ENCODE measurements around the gene MED12L.

Gene MED12L

GRCh38 chr3:151144016-151144415 is 58.6 kb downstream of the MED12L start:
- no peak for DNase-seq (ENCODE audit: low spot score)

- DNase-seq (ENCODE audit: low spot score), result no peak
These were observed 59.3 kb downstream of the MED12L start for GRCh38 chr3:151144760-151145159.

- peak; percentile 7 for DNase-seq (ENCODE audit: low spot score)
These were observed 60.2 kb downstream of the MED12L start for GRCh38 chr3:151145713-151146070.

GRCh38 chr3:151146071-151146730 is 60.7 kb downstream of the MED12L start:
- DNase-seq (ENCODE audit: low spot score), result peak; percentile 87

- DNase-seq (ENCODE audit: low spot score), result no peak
These were observed 61.2 kb downstream of the MED12L start for GRCh38 chr3:151146731-151147091.

GRCh38 chr3:151147299-151147698 is 61.8 kb downstream of the MED12L start:
- no peak for DNase-seq (ENCODE audit: low spot score)

- DNase-seq (ENCODE audit: low spot score), result no peak
These were observed 67.1 kb downstream of the MED12L start for GRCh38 chr3:151152455-151153079.

- DNase-seq (ENCODE audit: low spot score), result no peak
These were observed 69.1 kb downstream of the MED12L start for GRCh38 chr3:151154566-151154965.

- DNase-seq (ENCODE audit: low spot score), result no peak
These were observed 70.1 kb downstream of the MED12L start for GRCh38 chr3:151155409-151156128.

GRCh38 chr3:151156618-151157216 is 71.3 kb downstream of the MED12L start:
- peak; percentile 56 for DNase-seq (ENCODE audit: low spot score)

- no peak for DNase-seq (ENCODE audit: low spot score)
These were observed 74.3 kb downstream of the MED12L start for GRCh38 chr3:151159806-151160205.

- DNase-seq (ENCODE audit: low spot score), result no peak
These were observed 79.8 kb downstream of the MED12L start for GRCh38 chr3:151165226-151165625.

GRCh38 chr3:151166161-151166560 is 80.7 kb downstream of the MED12L start:
- DNase-seq (ENCODE audit: low spot score), result no peak

GRCh38 chr3:151168269-151169094 is 83.0 kb downstream of the MED12L start:
- DNase-seq (ENCODE audit: low spot score), result peak; percentile 62

- peak; percentile 43 for DNase-seq (ENCODE audit: low spot score)
These were observed 83.9 kb downstream of the MED12L start for GRCh38 chr3:151169262-151169947.

- peak; percentile 76 for DNase-seq (ENCODE audit: low spot score)
These were observed 84.7 kb downstream of the MED12L start for GRCh38 chr3:151169948-151170679.

GRCh38 chr3:151171145-151171757 is 85.8 kb downstream of the MED12L start:
- DNase-seq (ENCODE audit: low spot score), result peak; percentile 39

GRCh38 chr3:151174351-151174750 is 88.9 kb downstream of the MED12L start:
- no peak for DNase-seq (ENCODE audit: low spot score)

- DNase-seq (ENCODE audit: low spot score), result no peak
These were observed 90.5 kb downstream of the MED12L start for GRCh38 chr3:151175952-151176351.

- DNase-seq (ENCODE audit: low spot score), result no peak
These were observed 92.9 kb downstream of the MED12L start for GRCh38 chr3:151178208-151178845.

Data from pons (tissue), 1 donor.